Brain microvascular endothelial cell (primary cell): ENCODE results near the gene TRAPPC1.
A peak's percentile ranks its signal among the peaks of the same experiment; 100 is the strongest.

Experiments used
- DNase-seq: peaks from one replicate; pipeline ENCODE4 v3.0.0-alpha.2; 2020
- H3K27ac ChIP-seq: fragments of 250-450 bp; sonication (Bioruptor Pico); 2 replicates; pipeline ENCODE4 v1.5.1; 2020; ENCODE audit warnings: mild to moderate bottlenecking, moderate library complexity
- H3K27me3 ChIP-seq: fragments of 250-450 bp; sonication (Bioruptor Pico); replicated peaks from 2 replicates; pipeline ENCODE4 v1.5.1; 2020; ENCODE audit warnings: mild to moderate bottlenecking
- H3K36me3 ChIP-seq: fragments of 250-450 bp; sonication (Bioruptor Pico); replicated peaks from 2 replicates; pipeline ENCODE4 v1.5.1; 2020; ENCODE audit warnings: mild to moderate bottlenecking
- H3K4me3 ChIP-seq: 2 replicates; pipeline ENCODE4 v1.5.1; 2011; ENCODE audit warnings: low read depth, mild to moderate bottlenecking, control low read depth, low read length, moderate library complexity
- in situ Hi-C: cut with HindIII; loops from 2 replicates; pipeline ENCODE4 v1.10.0; 2017; ENCODE audit warnings: low sequenced_read_pairs, low pct_ligation_motif_present
- TF ChIP-seq, protein P1 (sequence below): IDR thresholded peaks from 2 replicates; pipeline ENCODE4 v1.5.1; 2011; ENCODE audit warnings: low read depth, mild to moderate bottlenecking, moderate library complexity, low read length, control low read depth, inconsistent platforms; ENCODE audit errors: missing control alignments

Gene TRAPPC1

DNA sequence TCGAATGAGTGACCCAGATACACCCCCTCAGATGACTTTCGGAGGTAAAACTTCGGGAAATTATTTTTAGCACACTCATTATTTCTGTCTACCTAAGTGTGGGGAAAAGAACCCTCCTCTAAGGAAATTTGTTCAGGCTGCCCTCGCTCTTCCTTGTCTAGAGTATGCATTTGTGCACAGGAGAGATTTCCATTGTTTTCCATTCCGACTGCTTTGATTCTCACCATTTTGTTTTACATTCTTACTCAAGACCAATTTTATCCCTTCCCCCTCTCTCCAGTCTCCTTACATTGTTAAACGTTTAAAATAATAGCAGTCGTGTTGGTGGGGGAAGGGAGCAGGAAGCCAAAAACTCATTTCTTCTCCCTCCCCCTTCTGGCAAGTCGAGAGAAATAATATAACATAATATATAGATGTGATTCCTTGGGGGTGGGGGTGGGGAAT is 44.7 kb downstream of the TRAPPC1 start:
- H3K27me3 ChIP-seq, result no peaks in the 10 kb centered on the region
- TF ChIP-seq, protein P1, sequence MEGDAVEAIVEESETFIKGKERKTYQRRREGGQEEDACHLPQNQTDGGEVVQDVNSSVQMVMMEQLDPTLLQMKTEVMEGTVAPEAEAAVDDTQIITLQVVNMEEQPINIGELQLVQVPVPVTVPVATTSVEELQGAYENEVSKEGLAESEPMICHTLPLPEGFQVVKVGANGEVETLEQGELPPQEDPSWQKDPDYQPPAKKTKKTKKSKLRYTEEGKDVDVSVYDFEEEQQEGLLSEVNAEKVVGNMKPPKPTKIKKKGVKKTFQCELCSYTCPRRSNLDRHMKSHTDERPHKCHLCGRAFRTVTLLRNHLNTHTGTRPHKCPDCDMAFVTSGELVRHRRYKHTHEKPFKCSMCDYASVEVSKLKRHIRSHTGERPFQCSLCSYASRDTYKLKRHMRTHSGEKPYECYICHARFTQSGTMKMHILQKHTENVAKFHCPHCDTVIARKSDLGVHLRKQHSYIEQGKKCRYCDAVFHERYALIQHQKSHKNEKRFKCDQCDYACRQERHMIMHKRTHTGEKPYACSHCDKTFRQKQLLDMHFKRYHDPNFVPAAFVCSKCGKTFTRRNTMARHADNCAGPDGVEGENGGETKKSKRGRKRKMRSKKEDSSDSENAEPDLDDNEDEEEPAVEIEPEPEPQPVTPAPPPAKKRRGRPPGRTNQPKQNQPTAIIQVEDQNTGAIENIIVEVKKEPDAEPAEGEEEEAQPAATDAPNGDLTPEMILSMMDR, result no peak
- DNase-seq, result no peak
- H3K36me3 ChIP-seq, result peaks cover 15% of the 10 kb centered on the region
- H3K27ac ChIP-seq, result peak overlapping the region; percentile 71
- peak overlapping the region; percentile 81 for H3K4me3 ChIP-seq
- in situ Hi-C loops, result no loop called here

GRCh38 chr17:7886227-7887037 is 45.3 kb downstream of the TRAPPC1 start:
- Histone ChIP-seq H3K27me3 (no peaks in the 10 kb centered on the region), H3K4me3 (peak overlapping the region; percentile 81), H3K36me3 (peaks cover 11% of the 10 kb centered on the region), H3K27ac (peak overlapping the region; percentile 71)
- peak; percentile 21 for DNase-seq
- TF ChIP-seq, protein P1, result peak; percentile 41
- in situ Hi-C loops, result no loop called here

- in situ Hi-C loops, result no loop called here
- no peak for DNase-seq
- peak overlapping the region; percentile 71 for H3K27ac ChIP-seq
- peak overlapping the region; percentile 81 for H3K4me3 ChIP-seq
- TF ChIP-seq, protein P1, result no peak
- peaks cover 6% of the 10 kb centered on the region for H3K36me3 ChIP-seq
- no peaks in the 10 kb centered on the region for H3K27me3 ChIP-seq
These were observed 46.1 kb downstream of the TRAPPC1 start for GRCh38 chr17:7885367-7886226.

GRCh38 chr17:7884581-7885366 is 47.0 kb downstream of the TRAPPC1 start:
- H3K27ac ChIP-seq, result peak overlapping the region; percentile 61
- peaks cover 7% of the 10 kb centered on the region for H3K36me3 ChIP-seq
- H3K27me3 ChIP-seq, result no peaks in the 10 kb centered on the region
- no peak for DNase-seq
- TF ChIP-seq, protein P1, result no peak
- in situ Hi-C loops, result no loop called here
- H3K4me3 ChIP-seq, result peak overlapping the region; percentile 81

DNA sequence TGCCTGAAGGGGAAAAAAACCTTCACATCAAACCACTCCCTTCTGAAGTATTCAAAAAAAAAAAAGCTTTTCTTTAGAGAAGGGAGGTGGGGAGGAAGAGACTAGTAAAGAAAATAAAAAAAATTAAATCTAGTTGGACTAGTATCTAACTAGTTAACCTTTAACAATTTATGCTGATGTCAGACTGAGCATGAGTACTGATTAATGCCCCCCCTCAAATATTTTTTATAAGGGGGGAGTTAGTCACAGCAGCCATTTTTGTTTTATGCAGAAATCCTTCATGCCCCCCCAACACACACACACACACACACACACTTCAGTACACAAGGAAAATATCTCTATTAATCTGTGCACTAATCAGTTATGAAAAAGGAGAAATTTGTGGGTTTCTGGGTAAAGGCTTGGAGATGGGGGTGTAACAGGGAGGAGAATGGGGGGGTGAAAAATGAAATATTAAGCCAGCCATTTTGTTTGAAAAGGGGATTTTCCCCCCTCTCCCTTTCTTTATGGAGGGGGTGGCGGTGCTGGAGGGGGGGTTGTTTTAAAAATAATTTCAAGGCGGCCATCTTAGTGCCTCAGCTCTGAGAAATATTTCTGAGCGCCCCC is 47.9 kb downstream of the TRAPPC1 start:
- no peak for DNase-seq
- in situ Hi-C loops, result no loop called here
- H3K27ac ChIP-seq, result peak overlapping the region; percentile 32
- peak overlapping the region; percentile 67 for H3K4me3 ChIP-seq
- TF ChIP-seq, protein P1, result no peak
- H3K36me3 ChIP-seq, result peaks cover 10% of the 10 kb centered on the region
- H3K27me3 ChIP-seq, result no peaks in the 10 kb centered on the region
